Tibial nerve (tissue), 4 donors: ENCODE results near the gene WFDC1.

ENCODE experiments used
- EP300 ChIP-seq, 2 donors: sonication (generic); formaldehyde crosslinking; IDR thresholded peaks; one replicate each; pipeline ENCODE4 v1.6.1; 2017; ENCODE audit warnings: antibody characterized with exemption in 2 of 2, mild to moderate bottlenecking in 1 of 2
- POLR2A ChIP-seq, 2 donors: fragments of 450-650 bp; IDR thresholded peaks; one replicate each; pipeline ENCODE4 v1.6.1; 2017; ENCODE audit warnings: antibody characterized with exemption in 2 of 2, mild to moderate bottlenecking in 2 of 2, moderate library complexity in 2 of 2
- TF ChIP-seq, protein P1 (sequence below), 5 experiments: fragments of 200-600 bp in 3 of 5; fragments of 450-650 bp in 2 of 5; sonication (generic) in 3 of 5; IDR thresholded peaks; one replicate each; pipeline ENCODE4 v1.5.1; 2016 to 2019; ENCODE audit warnings: antibody characterized with exemption in 5 of 5, mild to moderate bottlenecking in 3 of 5, moderate library complexity in 2 of 5

DNA sequence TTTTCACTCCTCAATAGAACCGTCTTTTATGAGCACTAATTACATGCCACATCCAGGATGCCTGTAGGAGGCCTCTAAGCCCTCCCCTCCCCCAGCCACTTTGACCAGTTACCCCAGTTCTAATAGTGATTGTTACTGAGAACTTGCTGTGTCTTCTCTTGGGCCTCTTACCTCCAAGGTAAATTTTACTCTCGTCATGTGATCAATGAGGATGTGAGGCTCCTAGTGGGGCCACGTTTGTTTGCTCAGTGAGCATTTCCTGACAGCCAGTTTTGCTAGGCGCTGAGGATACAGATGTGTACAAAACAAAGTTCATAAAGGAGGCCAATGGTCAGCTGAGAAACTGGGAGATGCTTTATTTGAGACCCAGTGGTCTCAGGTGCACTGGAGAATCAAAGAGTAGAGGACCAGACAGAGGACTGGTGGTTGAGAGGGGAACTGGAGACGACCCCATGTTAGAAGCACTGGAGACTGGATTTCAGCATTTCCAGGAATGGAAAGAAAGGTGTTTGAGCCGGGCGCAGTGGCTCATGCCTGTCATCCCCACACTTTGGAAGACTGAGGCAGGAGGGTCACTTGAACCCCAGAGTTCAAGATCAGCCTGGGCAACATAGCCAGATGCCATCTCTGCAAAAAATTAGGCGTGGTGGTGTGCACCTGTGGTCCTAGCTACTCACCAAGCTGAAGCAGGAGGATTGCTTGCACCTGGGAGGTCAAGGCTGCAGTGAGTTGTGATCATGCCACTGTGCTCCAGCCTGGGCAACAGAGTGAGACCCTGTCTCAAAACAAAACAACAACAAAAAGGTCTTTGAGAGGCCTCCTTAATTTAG is 76.3 kb downstream of the WFDC1 start:
- TF ChIP-seq, protein P1, sequence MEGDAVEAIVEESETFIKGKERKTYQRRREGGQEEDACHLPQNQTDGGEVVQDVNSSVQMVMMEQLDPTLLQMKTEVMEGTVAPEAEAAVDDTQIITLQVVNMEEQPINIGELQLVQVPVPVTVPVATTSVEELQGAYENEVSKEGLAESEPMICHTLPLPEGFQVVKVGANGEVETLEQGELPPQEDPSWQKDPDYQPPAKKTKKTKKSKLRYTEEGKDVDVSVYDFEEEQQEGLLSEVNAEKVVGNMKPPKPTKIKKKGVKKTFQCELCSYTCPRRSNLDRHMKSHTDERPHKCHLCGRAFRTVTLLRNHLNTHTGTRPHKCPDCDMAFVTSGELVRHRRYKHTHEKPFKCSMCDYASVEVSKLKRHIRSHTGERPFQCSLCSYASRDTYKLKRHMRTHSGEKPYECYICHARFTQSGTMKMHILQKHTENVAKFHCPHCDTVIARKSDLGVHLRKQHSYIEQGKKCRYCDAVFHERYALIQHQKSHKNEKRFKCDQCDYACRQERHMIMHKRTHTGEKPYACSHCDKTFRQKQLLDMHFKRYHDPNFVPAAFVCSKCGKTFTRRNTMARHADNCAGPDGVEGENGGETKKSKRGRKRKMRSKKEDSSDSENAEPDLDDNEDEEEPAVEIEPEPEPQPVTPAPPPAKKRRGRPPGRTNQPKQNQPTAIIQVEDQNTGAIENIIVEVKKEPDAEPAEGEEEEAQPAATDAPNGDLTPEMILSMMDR (IDR thresholded peaks at IDR 0.05): no peak
- TF ChIP-seq POLR2A (IDR thresholded peaks at IDR 0.05) (no peak), EP300 (IDR thresholded peaks at IDR 0.05) (no peak)
